Astrocyte (in vitro differentiated cells and primary cell): ENCODE results near the gene TTYH2. TPM values are rescaled to one million over a fixed set of nuclear protein-coding genes. Genes with fewer than 3 reads are reported as not detected.

Experiments used
- DNase-seq: peaks from one replicate; pipeline ENCODE4 v3.0.0-alpha.2; 2010; ENCODE audit warnings: low read depth
- FAIRE-seq: peaks from 2 replicates; lab custom pipeline; 2011; peaks lifted over from hg19 to GRCh38; lab: Jason Lieb, UNC
- H2AFZ ChIP-seq: 2 replicates; pipeline ENCODE4 v1.6.0; 2012; ENCODE audit warnings: low read depth, low read length, inconsistent platforms
- H3K27ac ChIP-seq: 2 replicates; pipeline ENCODE4 v1.5.1; 2011; ENCODE audit warnings: low read depth, low read length, inconsistent platforms
- H3K27me3 ChIP-seq: 2 replicates; pipeline ENCODE4 v1.6.0; 2011; ENCODE audit warnings: low read length, inconsistent platforms; ENCODE audit not compliant: insufficient read depth
- H3K36me3 ChIP-seq: 2 replicates; pipeline ENCODE4 v1.5.1; 2011; ENCODE audit warnings: low read length, inconsistent platforms; ENCODE audit not compliant: insufficient read depth
- H3K4me1 ChIP-seq: 2 replicates; pipeline ENCODE4 v1.5.1; 2011; ENCODE audit warnings: low read length, inconsistent platforms; ENCODE audit not compliant: insufficient read depth
- H3K4me2 ChIP-seq: 2 replicates; pipeline ENCODE4 v1.6.0; 2012; ENCODE audit warnings: low read length, inconsistent platforms
- H3K4me3 ChIP-seq: 2 replicates; pipeline ENCODE4 v1.5.1; 2011; ENCODE audit warnings: low read depth, mild to moderate bottlenecking, low read length, inconsistent platforms; ENCODE audit not compliant: insufficient read depth
- H3K79me2 ChIP-seq: 2 replicates; pipeline ENCODE4 v1.6.0; 2012; ENCODE audit warnings: mild to moderate bottlenecking, low read length, inconsistent platforms; ENCODE audit not compliant: insufficient read depth
- H3K9ac ChIP-seq: 2 replicates; pipeline ENCODE4 v1.6.0; 2012; ENCODE audit warnings: mild to moderate bottlenecking, low read length, inconsistent platforms
- H3K9me3 ChIP-seq: 2 replicates; pipeline ENCODE4 v1.5.1; 2012; ENCODE audit warnings: low read depth, mild to moderate bottlenecking, low read length, inconsistent platforms; ENCODE audit not compliant: insufficient read depth
- H4K20me1 ChIP-seq: 2 replicates; pipeline ENCODE4 v1.6.0; 2012; ENCODE audit warnings: low read length, inconsistent platforms; ENCODE audit not compliant: insufficient read depth
- H3K27ac Mint-ChIP-seq: one replicate; pipeline ENCODE4 v1.8.0; 2021; ENCODE audit warnings: mild to moderate bottlenecking, mixed read lengths; ENCODE audit not compliant: unreplicated experiment
- H3K27me3 Mint-ChIP-seq: one replicate; pipeline ENCODE4 v1.8.0; 2021; ENCODE audit warnings: low read depth, mixed read lengths; ENCODE audit not compliant: unreplicated experiment
- H3K36me3 Mint-ChIP-seq: one replicate; pipeline ENCODE4 v1.8.0; 2021; ENCODE audit warnings: low read depth, mixed read lengths; ENCODE audit not compliant: unreplicated experiment
- H3K4me1 Mint-ChIP-seq: one replicate; pipeline ENCODE4 v1.8.0; 2021; ENCODE audit warnings: low read depth, mixed read lengths; ENCODE audit not compliant: unreplicated experiment
- H3K4me3 Mint-ChIP-seq: one replicate; pipeline ENCODE4 v1.8.0; 2021; ENCODE audit warnings: mild to moderate bottlenecking, moderate library complexity, mixed read lengths; ENCODE audit not compliant: unreplicated experiment
- H3K9me3 Mint-ChIP-seq: one replicate; pipeline ENCODE4 v1.8.0; 2021; ENCODE audit warnings: mild to moderate bottlenecking, mixed read lengths; ENCODE audit not compliant: unreplicated experiment
- EZH2 ChIP-seq: IDR thresholded peaks from 2 replicates; pipeline ENCODE4 v1.6.1; 2012; ENCODE audit warnings: mild to moderate bottlenecking, low read length, inconsistent platforms; ENCODE audit not compliant: insufficient read depth
- total RNA-seq: library from RNA; stranded (reverse); gene quantifications from 2 replicates; pipeline ENCODE4 v1.2.1, GENCODE V29; 2021
- TF ChIP-seq, protein P1 (sequence below): IDR thresholded peaks from 2 replicates; pipeline ENCODE4 v1.5.1; 2011; ENCODE audit warnings: low read depth, mild to moderate bottlenecking, inconsistent platforms, low read length, moderate library complexity; ENCODE audit not compliant: insufficient read depth

TTYH2 gene
- total RNA-seq, 1 donor from 2014 or later: 8.0 TPM

GRCh38 chr17:74219576-74220133, 6.3 kb downstream of the TTYH2 start:
- Mint-ChIP-seq H3K4me3 (no peak overlapping the region), H3K27ac (no peak overlapping the region), H3K4me1 (no peaks in the 10 kb centered on the region), H3K9me3 (no peaks in the 10 kb centered on the region), H3K27me3 (peaks cover 22% of the 10 kb centered on the region), H3K36me3 (peaks cover 9% of the 10 kb centered on the region)
- Histone ChIP-seq H3K9ac (no peak overlapping the region), H3K79me2 (no peaks in the 10 kb centered on the region), H3K4me3 (no peak overlapping the region), H4K20me1 (peaks cover 14% of the 10 kb centered on the region), H2AFZ (no peak overlapping the region), H3K4me2 (no peak overlapping the region), H3K9me3 (no peaks in the 10 kb centered on the region), H3K27me3 (no peaks in the 10 kb centered on the region), H3K4me1 (no peaks in the 10 kb centered on the region), H3K36me3 (no peaks in the 10 kb centered on the region), H3K27ac (no peak overlapping the region)
- FAIRE-seq: no peak
- no peak for TF ChIP-seq EZH2
- TF ChIP-seq, protein P1, sequence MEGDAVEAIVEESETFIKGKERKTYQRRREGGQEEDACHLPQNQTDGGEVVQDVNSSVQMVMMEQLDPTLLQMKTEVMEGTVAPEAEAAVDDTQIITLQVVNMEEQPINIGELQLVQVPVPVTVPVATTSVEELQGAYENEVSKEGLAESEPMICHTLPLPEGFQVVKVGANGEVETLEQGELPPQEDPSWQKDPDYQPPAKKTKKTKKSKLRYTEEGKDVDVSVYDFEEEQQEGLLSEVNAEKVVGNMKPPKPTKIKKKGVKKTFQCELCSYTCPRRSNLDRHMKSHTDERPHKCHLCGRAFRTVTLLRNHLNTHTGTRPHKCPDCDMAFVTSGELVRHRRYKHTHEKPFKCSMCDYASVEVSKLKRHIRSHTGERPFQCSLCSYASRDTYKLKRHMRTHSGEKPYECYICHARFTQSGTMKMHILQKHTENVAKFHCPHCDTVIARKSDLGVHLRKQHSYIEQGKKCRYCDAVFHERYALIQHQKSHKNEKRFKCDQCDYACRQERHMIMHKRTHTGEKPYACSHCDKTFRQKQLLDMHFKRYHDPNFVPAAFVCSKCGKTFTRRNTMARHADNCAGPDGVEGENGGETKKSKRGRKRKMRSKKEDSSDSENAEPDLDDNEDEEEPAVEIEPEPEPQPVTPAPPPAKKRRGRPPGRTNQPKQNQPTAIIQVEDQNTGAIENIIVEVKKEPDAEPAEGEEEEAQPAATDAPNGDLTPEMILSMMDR: no peak
- DNase-seq: no peak

DNA sequence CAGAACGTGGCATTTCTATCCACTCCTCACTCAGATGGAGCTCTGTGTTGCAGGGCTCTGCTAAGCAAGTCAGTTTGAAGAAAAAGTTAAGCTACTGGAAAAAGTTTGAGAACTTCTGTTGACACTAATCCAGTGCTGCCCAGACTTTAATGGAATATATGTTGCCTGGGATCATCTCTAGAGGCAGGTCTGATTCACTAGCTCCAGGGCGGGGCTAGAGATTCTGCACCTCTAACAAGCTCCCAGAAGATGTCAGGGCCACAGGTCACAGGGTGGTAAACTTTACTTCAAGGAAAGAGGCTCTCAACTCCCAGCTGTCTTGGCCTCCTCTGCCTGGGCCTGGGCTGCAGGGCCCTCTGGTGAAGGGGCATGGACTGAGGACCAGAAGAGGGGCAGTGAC, 6.8 kb downstream of the TTYH2 start:
- no peak overlapping the region for H3K4me3 ChIP-seq
- no peaks in the 10 kb centered on the region for H3K27me3 ChIP-seq
- no peak for FAIRE-seq

More for the DNA sequence above, 6.8 kb downstream of the TTYH2 start:
- TF ChIP-seq, protein P1: no peak
- no peak for TF ChIP-seq EZH2
- H3K36me3 Mint-ChIP-seq: peaks cover 11% of the 10 kb centered on the region
- H3K4me3 Mint-ChIP-seq: no peak overlapping the region
- no peaks in the 10 kb centered on the region for H3K4me1 Mint-ChIP-seq
- Histone ChIP-seq H3K36me3 (no peaks in the 10 kb centered on the region), H2AFZ (no peak overlapping the region), H3K79me2 (no peaks in the 10 kb centered on the region), H3K4me2 (no peak overlapping the region), H3K4me1 (no peaks in the 10 kb centered on the region), H3K9me3 (no peaks in the 10 kb centered on the region), H3K9ac (no peak overlapping the region), H4K20me1 (peaks cover 14% of the 10 kb centered on the region), H3K27ac (no peak overlapping the region)
- H3K27ac Mint-ChIP-seq: no peak overlapping the region
- H3K9me3 Mint-ChIP-seq: no peaks in the 10 kb centered on the region
- peaks cover 27% of the 10 kb centered on the region for H3K27me3 Mint-ChIP-seq
- DNase-seq: no peak
